Thyroid gland (tissue), 4 donors: ENCODE results near the gene KIF3A.

Experiments
- CTCF ChIP-seq, 6 experiments: fragments of 200-600 bp in 3 of 6; fragments of 450-650 bp in 3 of 6; sonication (generic) in 3 of 6; IDR thresholded peaks; one replicate each; pipeline ENCODE4 v1.5.1; 2016 to 2019; ENCODE audit warnings: antibody characterized with exemption in 6 of 6, mild to moderate bottlenecking in 2 of 6, inconsistent platforms in 1 of 6, moderate library complexity in 1 of 6
- POLR2A ChIP-seq, 2 donors: fragments of 450-650 bp; IDR thresholded peaks; one replicate each; pipeline ENCODE4 v1.6.1; 2017; ENCODE audit warnings: antibody characterized with exemption in 2 of 2, mild to moderate bottlenecking in 2 of 2, moderate library complexity in 1 of 2

DNA sequence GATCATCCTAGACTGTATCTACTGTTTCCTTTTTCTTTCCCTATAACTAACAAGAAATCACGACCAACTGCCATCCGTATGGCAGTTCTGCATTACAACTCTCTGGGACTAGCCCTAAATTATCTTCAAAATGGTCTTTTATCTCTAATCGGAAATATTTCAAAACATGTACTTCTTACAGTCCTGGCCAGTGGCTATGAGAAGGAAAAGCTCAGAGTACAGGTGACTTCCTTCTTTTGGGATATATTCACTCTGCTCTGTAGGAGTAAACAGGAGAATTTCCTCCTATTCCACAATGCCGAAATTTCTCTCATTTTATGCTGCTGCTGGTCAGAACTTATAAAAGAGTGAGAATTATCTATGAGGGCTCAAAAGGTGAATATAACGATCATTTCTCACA is 41.5 kb upstream of the KIF3A start:
- TF ChIP-seq CTCF (IDR thresholded peaks at IDR 0.05), result no peak
- no peak for TF ChIP-seq POLR2A (IDR thresholded peaks at IDR 0.05)
